Measurements from ENCODE around the gene IL1RAPL1. TPM values are rescaled to one million over a fixed set of nuclear protein-coding genes. Genes with fewer than 3 reads are reported as not detected.

Gene IL1RAPL1
- total RNA-seq, 1 donor from 2014 or later = 4.7 TPM

- DNase-seq = no peak
- intact Hi-C loops (cut with micrococcal nuclease) = no loop called here
Observed at GRCh38 chrX:29535212-29536162, 948.2 kb downstream of the IL1RAPL1 start.

GRCh38 chrX:29541038-29541437, 953.8 kb downstream of the IL1RAPL1 start:
- DNase-seq (no peak), ATAC-seq (no peak)
- intact Hi-C loops (cut with micrococcal nuclease) = no loop called here

More at GRCh38 chrX:29535212-29536162, 948.2 kb downstream of the IL1RAPL1 start:
- no peak for ATAC-seq

- intact Hi-C loops (cut with micrococcal nuclease) = no loop called here
- ATAC-seq (no peak), DNase-seq (no peak)
Observed at GRCh38 chrX:29542152-29542551, 954.9 kb downstream of the IL1RAPL1 start.

- ATAC-seq (no peak), DNase-seq (no peak)
- intact Hi-C loops (cut with micrococcal nuclease) = no loop called here
Observed at GRCh38 chrX:29545878-29546277, 958.6 kb downstream of the IL1RAPL1 start.

- DNase-seq = no peak
- no peak for ATAC-seq
- intact Hi-C loops (cut with micrococcal nuclease) = no loop called here
Observed at GRCh38 chrX:29547877-29548276, 960.6 kb downstream of the IL1RAPL1 start.

- DNase-seq (no peak), ATAC-seq (no peak)
- intact Hi-C loops (cut with micrococcal nuclease) = no loop called here
Observed at GRCh38 chrX:29553542-29553941, 966.3 kb downstream of the IL1RAPL1 start.

GRCh38 chrX:29555465-29556091, 968.3 kb downstream of the IL1RAPL1 start:
- intact Hi-C loops (cut with micrococcal nuclease) = no loop called here
- DNase-seq (no peak), ATAC-seq (no peak)

- intact Hi-C loops (cut with micrococcal nuclease) = no loop called here
- DNase-seq (no peak), ATAC-seq (no peak)
Observed at GRCh38 chrX:29560065-29560464, 972.8 kb downstream of the IL1RAPL1 start.

- no peak for DNase-seq
- no peak for ATAC-seq
- intact Hi-C loops (cut with micrococcal nuclease) = no loop called here
Observed at GRCh38 chrX:29561417-29561816, 974.2 kb downstream of the IL1RAPL1 start.

GRCh38 chrX:29580560-29580959, 993.3 kb downstream of the IL1RAPL1 start:
- no peak for DNase-seq
- no peak for ATAC-seq
- intact Hi-C loops (cut with micrococcal nuclease) = no loop called here

- DNase-seq (no peak), ATAC-seq (peak; percentile 71)
- intact Hi-C loops (cut with micrococcal nuclease) = no loop called here
Observed at GRCh38 chrX:29581223-29581622, 994.0 kb downstream of the IL1RAPL1 start.

- intact Hi-C loops (cut with micrococcal nuclease) = no loop called here
- DNase-seq (no peak), ATAC-seq (no peak)
Observed at GRCh38 chrX:29587107-29587506, 999.9 kb downstream of the IL1RAPL1 start.

GRCh38 chrX:29590921-29591320, 1003.7 kb downstream of the IL1RAPL1 start:
- intact Hi-C loops (cut with micrococcal nuclease) = no loop called here
- ATAC-seq (no peak), DNase-seq (no peak)

GRCh38 chrX:29604381-29604780, 1017.1 kb downstream of the IL1RAPL1 start:
- no peak for ATAC-seq
- intact Hi-C loops (cut with micrococcal nuclease) = no loop called here
- DNase-seq = no peak

- ATAC-seq = no peak
- intact Hi-C loops (cut with micrococcal nuclease) = loop anchor here (10.0 kb wide), 1 partner anchor 258 kb away; no protein-coding TSS in a partner anchor
- DNase-seq = no peak
Observed at GRCh38 chrX:29617276-29617675, 1030.0 kb downstream of the IL1RAPL1 start.

GRCh38 chrX:29617725-29618124, 1030.5 kb downstream of the IL1RAPL1 start:
- intact Hi-C loops (cut with micrococcal nuclease) = loop anchor here (10.0 kb wide), 1 partner anchor 257 kb away; no protein-coding TSS in a partner anchor
- DNase-seq = no peak
- ATAC-seq = no peak

- intact Hi-C loops (cut with micrococcal nuclease) = no loop called here
- DNase-seq (no peak), ATAC-seq (no peak)
Observed at GRCh38 chrX:29627833-29628232, 1040.6 kb downstream of the IL1RAPL1 start.

GRCh38 chrX:29634516-29634915, 1047.3 kb downstream of the IL1RAPL1 start:
- no peak for ATAC-seq
- intact Hi-C loops (cut with micrococcal nuclease) = no loop called here

GRCh38 chrX:29636331-29636730, 1049.1 kb downstream of the IL1RAPL1 start:
- intact Hi-C loops (cut with micrococcal nuclease) = no loop called here
- DNase-seq (no peak), ATAC-seq (no peak)

More at GRCh38 chrX:29634516-29634915, 1047.3 kb downstream of the IL1RAPL1 start:
- no peak for DNase-seq

- intact Hi-C loops (cut with micrococcal nuclease) = no loop called here
- DNase-seq (no peak), ATAC-seq (no peak)
Observed at GRCh38 chrX:29640106-29640505, 1052.9 kb downstream of the IL1RAPL1 start.

Data from left ventricle myocardium superior (tissue), 1 donor.